HG03520 (cell line): ENCODE results near the gene THSD7A.
A peak's percentile ranks its signal among the peaks of the same experiment; 100 is the strongest.

Experiments used
- ATAC-seq: cut with Tn5 transposase; IDR thresholded peaks from one replicate; pipeline ENCODE4 v1.9.1; 2021; ENCODE audit warnings: mild to moderate bottlenecking, moderate library complexity; ENCODE audit not compliant: unreplicated experiment

THSD7A gene

DNA sequence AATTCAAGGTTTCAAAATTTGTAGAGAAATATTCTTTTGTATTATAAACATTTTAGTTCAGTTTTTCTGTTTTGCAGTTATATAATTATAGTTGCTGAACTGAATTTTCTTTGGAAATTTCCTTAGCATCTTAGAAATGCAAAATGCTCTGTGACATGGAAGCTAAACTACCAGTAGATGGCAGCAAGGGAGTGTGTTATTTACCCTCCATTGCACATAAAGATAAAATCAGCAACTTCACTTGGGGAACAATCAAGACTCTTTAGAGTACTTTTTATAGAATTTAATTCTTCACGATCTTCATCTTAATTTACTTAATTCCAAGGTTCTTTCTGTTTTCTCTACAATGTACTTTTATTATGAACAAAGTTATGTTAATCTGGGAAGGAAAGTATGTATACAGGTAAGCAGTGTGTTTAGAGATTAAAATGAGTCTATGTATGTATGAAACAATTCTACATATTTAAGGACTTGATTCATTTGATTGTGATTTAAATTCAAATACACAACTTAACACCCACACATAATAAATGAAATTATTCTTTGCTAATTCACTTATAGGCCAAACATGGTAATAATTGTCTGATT, 404.2 kb downstream of the THSD7A start:
- peak; percentile 74 for ATAC-seq

DNA sequence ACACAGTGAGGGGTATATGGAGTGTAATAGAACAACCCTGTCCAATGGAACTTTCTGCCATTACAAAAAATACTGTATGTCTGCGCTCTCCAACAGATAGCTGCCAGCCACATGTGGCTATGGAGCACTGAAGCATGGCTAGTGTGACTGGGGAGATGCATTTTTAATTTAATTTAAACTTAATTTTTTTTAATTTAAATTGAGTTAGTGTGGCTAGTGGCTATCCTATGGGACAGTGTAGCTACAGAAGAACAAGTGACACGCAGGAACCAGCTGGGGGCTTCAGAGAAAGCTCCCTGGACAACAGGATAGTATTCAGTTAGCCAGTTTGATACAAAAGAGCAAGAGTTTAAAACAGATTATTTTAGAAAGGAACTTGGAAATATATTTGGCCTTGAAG, 408.0 kb downstream of the THSD7A start:
- no peak for ATAC-seq

DNA sequence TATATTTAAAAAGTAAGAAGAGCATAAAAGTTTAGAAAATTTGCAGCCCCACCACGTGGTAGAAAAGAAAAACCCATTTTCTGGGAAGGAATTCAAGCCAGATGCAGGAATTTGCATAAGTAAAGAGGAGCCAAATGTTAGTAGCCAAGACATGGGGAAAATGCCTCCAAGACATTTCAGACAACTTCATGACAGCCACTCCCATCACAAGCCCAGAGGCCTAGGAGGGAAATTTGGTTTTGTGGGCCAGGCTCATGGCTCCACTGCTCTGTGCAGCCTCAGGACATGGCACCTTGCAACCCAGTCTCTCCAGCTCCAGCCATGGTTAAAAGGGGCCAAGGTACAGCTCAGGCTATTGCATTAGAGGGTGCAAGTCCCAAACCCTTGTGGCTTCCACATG, 411.9 kb downstream of the THSD7A start:
- no peak for ATAC-seq

DNA sequence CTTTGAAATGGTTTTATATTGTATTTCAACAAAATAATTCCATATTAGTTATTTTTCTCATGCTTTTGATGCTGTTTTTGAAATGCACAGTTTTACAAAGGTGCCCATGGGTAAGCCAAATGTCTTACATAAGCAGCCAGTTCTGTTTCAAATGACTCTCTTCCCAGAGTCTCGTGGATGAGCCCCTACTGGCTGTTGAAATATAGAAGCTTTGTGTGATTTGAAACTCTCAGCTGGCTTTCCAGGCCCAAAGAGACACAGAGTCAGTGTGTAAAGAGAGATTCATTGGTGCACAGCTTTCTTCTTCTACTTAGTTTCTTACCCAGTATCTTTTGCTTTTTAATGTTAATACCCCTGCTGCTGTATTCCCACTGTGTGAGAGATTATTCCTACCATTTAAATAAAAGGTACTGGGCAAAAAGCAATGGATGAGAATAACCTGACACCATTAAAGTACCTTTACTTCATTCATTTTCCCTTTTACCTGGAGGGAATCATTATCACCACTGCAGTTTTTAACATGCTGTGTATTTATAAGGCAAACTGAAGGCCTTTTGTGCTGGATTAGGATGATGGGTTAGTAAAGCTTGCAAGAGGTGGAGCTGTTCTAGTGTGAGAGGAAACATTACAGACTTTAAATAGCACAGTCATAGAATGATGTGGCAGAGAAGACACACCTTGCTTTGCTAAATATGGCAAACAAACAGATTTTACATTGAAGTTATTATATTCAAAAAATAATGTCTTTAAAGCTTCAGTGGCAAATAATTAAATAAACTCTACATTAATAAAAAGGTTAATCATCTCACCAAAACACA, 415.1 kb downstream of the THSD7A start:
- ATAC-seq, result no peak

- ATAC-seq, result no peak
Observed at GRCh38 chr7:11415101-11415500, 416.9 kb downstream of the THSD7A start.

- no peak for ATAC-seq
Observed at GRCh38 chr7:11413901-11414300, 418.1 kb downstream of the THSD7A start.

DNA sequence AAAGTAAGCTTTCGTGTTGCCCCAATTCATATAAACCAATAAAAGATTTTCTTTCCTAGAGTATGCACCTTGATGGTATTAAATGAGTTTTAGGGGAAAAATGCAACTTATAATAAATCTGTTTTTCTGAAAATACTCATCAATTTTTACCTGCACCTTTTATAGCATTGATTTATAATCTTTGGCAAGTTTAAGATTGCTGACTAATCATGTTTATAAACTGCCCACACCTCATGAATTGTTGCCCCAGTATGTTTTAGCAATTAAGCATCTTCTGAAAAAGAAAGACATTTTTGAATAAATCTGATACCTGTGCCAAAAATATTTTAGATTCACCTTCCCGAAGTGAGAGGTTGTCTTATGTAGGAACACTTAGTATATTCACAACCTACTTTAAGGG, 420.0 kb downstream of the THSD7A start:
- ATAC-seq, result no peak

- ATAC-seq, result no peak
Observed at GRCh38 chr7:11410656-11411644, 421.0 kb downstream of the THSD7A start.

GRCh38 chr7:11404355-11404754, 427.6 kb downstream of the THSD7A start:
- ATAC-seq, result no peak

GRCh38 chr7:11403781-11404180, 428.2 kb downstream of the THSD7A start:
- ATAC-seq, result no peak

- no peak for ATAC-seq
Observed at GRCh38 chr7:11394438-11394837, 437.6 kb downstream of the THSD7A start.

- no peak for ATAC-seq
Observed at GRCh38 chr7:11379641-11380040, 452.4 kb downstream of the THSD7A start.

GRCh38 chr7:11376529-11376928, 455.5 kb downstream of the THSD7A start:
- ATAC-seq, result no peak

GRCh38 chr7:11374629-11375028, 457.4 kb downstream of the THSD7A start:
- ATAC-seq, result no peak

- no peak for ATAC-seq
Observed at GRCh38 chr7:11373546-11374142, 458.4 kb downstream of the THSD7A start.

DNA sequence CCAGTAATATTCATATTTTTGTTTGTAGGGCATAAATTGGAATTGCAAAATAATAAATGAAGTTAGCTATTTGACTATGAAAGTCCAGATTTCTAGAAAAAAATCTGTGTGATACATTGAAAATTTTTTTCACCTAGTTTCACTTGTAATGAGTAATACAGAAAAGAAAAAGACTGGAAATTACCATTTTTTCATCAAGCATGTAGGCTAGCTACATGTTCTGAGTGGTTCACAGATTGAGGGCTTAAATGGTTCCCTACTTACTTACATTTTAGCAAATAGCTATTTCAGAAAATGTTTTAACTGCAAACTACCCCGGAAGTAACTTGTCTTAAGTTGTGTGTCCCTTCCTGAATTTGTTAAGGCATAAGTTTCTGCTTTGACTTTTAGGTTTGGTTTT, 462.3 kb downstream of the THSD7A start:
- ATAC-seq, result no peak

DNA sequence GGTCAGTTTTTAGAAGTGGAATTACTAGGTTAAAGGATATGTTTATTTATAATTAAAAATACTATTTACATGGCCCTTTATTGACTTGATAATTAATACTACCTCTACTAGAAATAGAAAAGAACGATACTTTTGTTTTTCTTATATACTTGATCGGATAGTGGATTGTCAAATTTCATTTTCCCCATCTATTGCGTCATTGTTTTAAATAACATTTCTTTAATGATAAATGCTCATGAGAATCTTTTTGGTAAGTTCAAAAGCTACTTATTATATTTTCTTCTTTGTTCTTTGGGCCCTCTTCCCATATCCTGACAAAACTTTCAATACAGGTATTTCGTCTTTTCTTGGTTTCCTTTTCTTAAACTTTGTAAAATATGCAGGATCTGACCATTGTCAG, 465.9 kb downstream of the THSD7A start:
- ATAC-seq, result no peak

DNA sequence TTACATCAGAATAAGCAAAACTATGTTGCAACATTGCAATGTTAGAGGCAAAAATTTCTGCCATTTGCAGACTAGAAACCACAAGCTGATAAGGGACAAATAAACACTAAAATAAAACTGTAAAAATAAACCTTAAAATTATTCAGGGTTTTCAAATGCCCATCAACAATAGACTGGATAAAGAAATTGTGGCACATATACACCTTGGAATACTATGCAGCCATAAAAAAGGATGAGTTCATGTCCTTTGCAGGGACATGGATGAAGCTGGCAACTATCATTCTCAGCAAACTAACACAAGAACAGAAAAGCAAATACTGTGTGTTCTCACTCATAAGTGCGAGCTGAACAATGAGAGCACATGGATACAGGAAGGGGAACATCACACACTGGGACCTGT, 473.4 kb downstream of the THSD7A start:
- ATAC-seq, result no peak

GRCh38 chr7:11355399-11356005, 476.5 kb downstream of the THSD7A start:
- ATAC-seq, result no peak

DNA sequence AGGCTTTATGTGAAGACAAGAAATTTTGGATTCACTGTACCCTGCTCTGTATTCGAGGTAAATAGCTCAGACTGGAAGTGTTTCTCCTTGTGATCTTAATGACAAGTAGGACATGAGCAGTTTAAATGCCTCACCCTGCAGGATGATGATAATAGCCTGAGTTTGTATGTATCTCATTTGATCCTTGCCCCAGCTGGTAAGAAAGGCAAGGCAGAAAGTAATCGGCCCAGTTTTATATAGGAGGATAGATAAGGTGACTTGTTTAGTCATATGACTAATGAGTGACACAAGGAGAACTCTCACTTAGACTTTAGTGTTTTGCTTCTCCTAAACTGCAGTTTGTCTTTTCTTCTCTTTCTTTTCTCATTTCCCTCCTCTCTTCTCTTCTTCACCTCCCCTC, 485.7 kb downstream of the THSD7A start:
- ATAC-seq, result no peak

DNA sequence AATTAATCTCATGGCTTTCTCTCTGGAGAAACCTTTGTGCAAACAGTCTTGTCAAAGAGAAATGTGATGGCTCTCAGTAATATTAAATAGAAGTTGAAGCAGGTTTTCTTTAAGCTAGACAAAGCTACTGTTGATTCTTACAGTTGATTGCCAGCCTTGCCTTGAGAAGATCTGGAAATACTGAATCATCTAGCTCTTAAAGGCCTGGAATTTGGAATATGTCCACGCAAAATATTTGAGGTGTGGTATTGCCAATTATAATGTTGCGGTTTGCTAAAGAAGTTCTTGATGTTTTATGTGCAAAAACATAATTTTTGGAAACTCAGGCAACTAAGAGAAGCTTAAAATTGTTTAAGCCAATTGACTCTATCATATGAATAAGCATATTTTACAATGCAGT, 486.4 kb downstream of the THSD7A start:
- ATAC-seq, result no peak
